HL-60 (cell line): ENCODE data around the gene KCTD8.
A peak's percentile ranks its signal among the peaks of the same experiment; 100 is the strongest.

Experiments used
- DNase-seq, 2 experiments: peaks; one replicate each; pipeline ENCODE4 v3.0.0-alpha.2; 2010 to 2020; ENCODE audit warnings: low read depth in 1 of 2, low spot score in 1 of 2
- H3K27ac ChIP-seq: fragments of 250-450 bp; sonication (Bioruptor Pico); replicated peaks from 2 replicates; pipeline ENCODE4 v1.5.1; 2020; ENCODE audit warnings: mild to moderate bottlenecking, moderate library complexity
- H3K27me3 ChIP-seq: fragments of 250-450 bp; sonication (Bioruptor Pico); 2 replicates; pipeline ENCODE4 v1.5.1; 2021; ENCODE audit warnings: mild to moderate bottlenecking, moderate library complexity; ENCODE audit not compliant: insufficient read depth, poor library complexity, severe bottlenecking
- H3K4me3 ChIP-seq: replicated peaks from 2 replicates; pipeline ENCODE4 v1.5.1; 2011; ENCODE audit warnings: mild to moderate bottlenecking, control low read depth, low read length; ENCODE audit not compliant: insufficient read depth
- GABPA ChIP-seq: IDR thresholded peaks from 2 replicates; pipeline ENCODE4 v1.6.1; 2012; ENCODE audit warnings: low read depth
- POLR2AphosphoS5 ChIP-seq: IDR thresholded peaks from 2 replicates; pipeline ENCODE4 v1.6.1; 2012; ENCODE audit warnings: low read depth
- SPI1 ChIP-seq: IDR thresholded peaks from 2 replicates; pipeline ENCODE4 v1.6.1; 2012; ENCODE audit warnings: low read depth, mild to moderate bottlenecking, borderline replicate concordance
- TF ChIP-seq, protein P1 (sequence below): IDR thresholded peaks from one replicate; pipeline ENCODE4 v1.5.1; 2011; ENCODE audit warnings: low read length, control low read depth, inconsistent platforms; ENCODE audit not compliant: insufficient read depth
- TF ChIP-seq, protein P2 (sequence below): IDR thresholded peaks from 2 replicates; pipeline ENCODE4 v1.6.1; 2012; ENCODE audit warnings: low read depth; ENCODE audit not compliant: insufficient replicate concordance

Gene KCTD8

DNA sequence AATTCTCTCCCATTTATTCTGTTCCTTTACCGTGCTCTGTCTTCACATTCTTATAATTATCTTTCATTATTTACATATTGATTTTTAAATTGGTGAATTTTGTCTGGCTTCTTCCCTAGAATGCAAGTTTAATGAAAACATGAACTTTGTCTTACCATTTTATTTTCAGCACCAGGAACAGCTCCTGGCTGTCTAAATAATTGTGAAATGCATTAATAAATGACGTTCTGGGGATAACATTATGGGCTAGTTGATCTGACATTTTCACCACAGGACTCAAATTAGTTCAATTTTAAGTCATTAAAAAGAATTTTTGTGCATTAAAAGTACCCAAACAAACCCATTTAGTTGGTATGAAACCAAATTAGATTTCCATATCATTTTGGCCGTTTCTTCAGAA, 97.5 kb downstream of the KCTD8 start:
- TF ChIP-seq, protein P1, sequence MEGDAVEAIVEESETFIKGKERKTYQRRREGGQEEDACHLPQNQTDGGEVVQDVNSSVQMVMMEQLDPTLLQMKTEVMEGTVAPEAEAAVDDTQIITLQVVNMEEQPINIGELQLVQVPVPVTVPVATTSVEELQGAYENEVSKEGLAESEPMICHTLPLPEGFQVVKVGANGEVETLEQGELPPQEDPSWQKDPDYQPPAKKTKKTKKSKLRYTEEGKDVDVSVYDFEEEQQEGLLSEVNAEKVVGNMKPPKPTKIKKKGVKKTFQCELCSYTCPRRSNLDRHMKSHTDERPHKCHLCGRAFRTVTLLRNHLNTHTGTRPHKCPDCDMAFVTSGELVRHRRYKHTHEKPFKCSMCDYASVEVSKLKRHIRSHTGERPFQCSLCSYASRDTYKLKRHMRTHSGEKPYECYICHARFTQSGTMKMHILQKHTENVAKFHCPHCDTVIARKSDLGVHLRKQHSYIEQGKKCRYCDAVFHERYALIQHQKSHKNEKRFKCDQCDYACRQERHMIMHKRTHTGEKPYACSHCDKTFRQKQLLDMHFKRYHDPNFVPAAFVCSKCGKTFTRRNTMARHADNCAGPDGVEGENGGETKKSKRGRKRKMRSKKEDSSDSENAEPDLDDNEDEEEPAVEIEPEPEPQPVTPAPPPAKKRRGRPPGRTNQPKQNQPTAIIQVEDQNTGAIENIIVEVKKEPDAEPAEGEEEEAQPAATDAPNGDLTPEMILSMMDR = no peak
- TF ChIP-seq, protein P2, sequence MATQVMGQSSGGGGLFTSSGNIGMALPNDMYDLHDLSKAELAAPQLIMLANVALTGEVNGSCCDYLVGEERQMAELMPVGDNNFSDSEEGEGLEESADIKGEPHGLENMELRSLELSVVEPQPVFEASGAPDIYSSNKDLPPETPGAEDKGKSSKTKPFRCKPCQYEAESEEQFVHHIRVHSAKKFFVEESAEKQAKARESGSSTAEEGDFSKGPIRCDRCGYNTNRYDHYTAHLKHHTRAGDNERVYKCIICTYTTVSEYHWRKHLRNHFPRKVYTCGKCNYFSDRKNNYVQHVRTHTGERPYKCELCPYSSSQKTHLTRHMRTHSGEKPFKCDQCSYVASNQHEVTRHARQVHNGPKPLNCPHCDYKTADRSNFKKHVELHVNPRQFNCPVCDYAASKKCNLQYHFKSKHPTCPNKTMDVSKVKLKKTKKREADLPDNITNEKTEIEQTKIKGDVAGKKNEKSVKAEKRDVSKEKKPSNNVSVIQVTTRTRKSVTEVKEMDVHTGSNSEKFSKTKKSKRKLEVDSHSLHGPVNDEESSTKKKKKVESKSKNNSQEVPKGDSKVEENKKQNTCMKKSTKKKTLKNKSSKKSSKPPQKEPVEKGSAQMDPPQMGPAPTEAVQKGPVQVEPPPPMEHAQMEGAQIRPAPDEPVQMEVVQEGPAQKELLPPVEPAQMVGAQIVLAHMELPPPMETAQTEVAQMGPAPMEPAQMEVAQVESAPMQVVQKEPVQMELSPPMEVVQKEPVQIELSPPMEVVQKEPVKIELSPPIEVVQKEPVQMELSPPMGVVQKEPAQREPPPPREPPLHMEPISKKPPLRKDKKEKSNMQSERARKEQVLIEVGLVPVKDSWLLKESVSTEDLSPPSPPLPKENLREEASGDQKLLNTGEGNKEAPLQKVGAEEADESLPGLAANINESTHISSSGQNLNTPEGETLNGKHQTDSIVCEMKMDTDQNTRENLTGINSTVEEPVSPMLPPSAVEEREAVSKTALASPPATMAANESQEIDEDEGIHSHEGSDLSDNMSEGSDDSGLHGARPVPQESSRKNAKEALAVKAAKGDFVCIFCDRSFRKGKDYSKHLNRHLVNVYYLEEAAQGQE = peak; percentile 86
- TF ChIP-seq SPI1 = no peak
- TF ChIP-seq GABPA = no peak
- TF ChIP-seq POLR2AphosphoS5 = no peak
- H3K27me3 ChIP-seq = no peaks in the 10 kb centered on the region
- H3K27ac ChIP-seq = no peak overlapping the region
- DNase-seq = no peak
- no peak overlapping the region for H3K4me3 ChIP-seq

- TF ChIP-seq SPI1 (no peak), POLR2AphosphoS5 (no peak), GABPA (no peak)
- TF ChIP-seq, protein P2 = no peak
- TF ChIP-seq, protein P1 = no peak
- no peaks in the 10 kb centered on the region for H3K27me3 ChIP-seq
Observed at GRCh38 chr4:44342800-44343199, 105.8 kb downstream of the KCTD8 start.

DNA sequence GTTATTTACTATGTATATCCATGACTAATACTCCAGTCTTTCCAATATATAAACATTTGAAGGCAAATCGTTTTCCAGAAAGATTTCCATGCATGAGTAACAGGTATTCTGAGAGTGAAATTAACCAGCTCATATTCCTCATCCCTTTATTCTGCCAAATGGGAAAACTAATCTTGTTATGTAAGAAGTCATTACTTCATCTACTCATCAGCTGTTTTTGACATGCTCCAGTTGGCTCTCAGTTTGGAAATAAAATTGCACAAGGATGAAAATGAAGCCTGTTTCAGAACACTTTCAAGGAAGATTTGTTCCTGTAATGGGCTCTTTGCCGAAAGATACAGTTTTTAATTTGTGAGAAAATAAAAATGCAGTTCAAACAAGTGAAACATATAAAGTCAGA, 121.9 kb downstream of the KCTD8 start:
- no peak overlapping the region for H3K4me3 ChIP-seq
- H3K27ac ChIP-seq = no peak overlapping the region
- TF ChIP-seq, protein P1 = no peak
- no peak for TF ChIP-seq GABPA
- TF ChIP-seq, protein P2 = no peak
- no peak for TF ChIP-seq POLR2AphosphoS5
- no peak for TF ChIP-seq SPI1
- DNase-seq = no peak
- H3K27me3 ChIP-seq = no peaks in the 10 kb centered on the region

More at GRCh38 chr4:44342800-44343199, 105.8 kb downstream of the KCTD8 start:
- no peak for DNase-seq
- no peak overlapping the region for H3K4me3 ChIP-seq
- no peak overlapping the region for H3K27ac ChIP-seq
